GM19438 (cell line): ENCODE results near the gene COQ3.

Experiments used
- ATAC-seq: cut with Tn5 transposase; IDR thresholded peaks from one replicate; pipeline ENCODE4 v1.9.1; 2021; ENCODE audit warnings: low read depth; ENCODE audit not compliant: unreplicated experiment

The COQ3 gene

GRCh38 chr6:99390896-99391295, 3.1 kb downstream of the COQ3 start:
- no peak for ATAC-seq

GRCh38 chr6:99384507-99384906, 9.5 kb downstream of the COQ3 start:
- ATAC-seq: no peak

GRCh38 chr6:99378636-99379035, 15.4 kb downstream of the COQ3 start:
- ATAC-seq: no peak

- no peak for ATAC-seq
These were observed 24.5 kb downstream of the COQ3 start for GRCh38 chr6:99369533-99369932.

- ATAC-seq: no peak
These were observed 27.1 kb downstream of the COQ3 start for GRCh38 chr6:99366852-99367251.

GRCh38 chr6:99364026-99364425, 30.0 kb downstream of the COQ3 start:
- ATAC-seq: peak; percentile 92

- no peak for ATAC-seq
These were observed 31.2 kb downstream of the COQ3 start for GRCh38 chr6:99362678-99363268.

GRCh38 chr6:99359800-99360199, 34.2 kb downstream of the COQ3 start:
- no peak for ATAC-seq

GRCh38 chr6:99356641-99357040, 37.4 kb downstream of the COQ3 start:
- no peak for ATAC-seq

- no peak for ATAC-seq
These were observed 39.0 kb downstream of the COQ3 start for GRCh38 chr6:99354983-99355382.

- ATAC-seq: no peak
These were observed 40.9 kb downstream of the COQ3 start for GRCh38 chr6:99353126-99353525.

GRCh38 chr6:99350573-99350972, 43.4 kb downstream of the COQ3 start:
- no peak for ATAC-seq

GRCh38 chr6:99349171-99350141, 44.5 kb downstream of the COQ3 start, which contains the start of gene FAXC:
Gene FAXC (minus strand): TSS chr6:99349674. CDS start chr6:99349372, 302 bp downstream.
- ATAC-seq: peak; percentile 61

GRCh38 chr6:99348288-99349170, 45.5 kb downstream of the COQ3 start:
- no peak for ATAC-seq

GRCh38 chr6:99347804-99348203, 46.2 kb downstream of the COQ3 start:
- no peak for ATAC-seq

GRCh38 chr6:99346595-99346994, 47.4 kb downstream of the COQ3 start:
- no peak for ATAC-seq

- no peak for ATAC-seq
These were observed 48.8 kb downstream of the COQ3 start for GRCh38 chr6:99345164-99345563.

GRCh38 chr6:99344289-99344688, 49.7 kb downstream of the COQ3 start:
- no peak for ATAC-seq

GRCh38 chr6:99341862-99342455, 52.0 kb downstream of the COQ3 start:
- ATAC-seq: no peak

GRCh38 chr6:99338188-99338587, 55.8 kb downstream of the COQ3 start:
- no peak for ATAC-seq
